ENCODE results near the gene CHCHD6. TPM values are rescaled to one million over a fixed set of nuclear protein-coding genes. Genes with fewer than 3 reads are reported as not detected.

Gene CHCHD6
- total RNA-seq, 1 experiment from 2014 or later, result 36.3 TPM

DNA sequence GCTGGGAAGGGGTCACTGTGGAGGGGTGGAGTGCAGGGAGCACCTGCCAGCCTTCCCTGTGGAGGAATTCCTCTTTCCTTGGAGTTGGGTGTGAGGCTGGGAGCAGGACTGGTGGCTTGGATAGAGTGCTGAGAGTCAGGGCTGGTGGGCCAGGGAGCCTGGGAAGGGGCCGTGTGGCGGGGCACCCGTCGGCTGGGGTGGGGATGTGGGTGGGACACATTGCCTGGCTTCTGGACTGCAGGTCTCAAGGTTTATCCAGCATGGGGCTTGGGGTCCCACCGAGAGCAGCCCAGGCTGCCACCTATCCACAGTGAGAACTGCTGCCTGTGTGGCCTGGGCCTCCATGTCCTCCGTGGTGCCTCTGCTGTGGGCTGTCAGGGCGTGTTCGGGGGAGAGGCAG, 283.6 kb downstream of the CHCHD6 start:
- peaks cover 62% of the 10 kb centered on the region for H3K79me2 ChIP-seq (ENCODE audit: insufficient read depth, low read length)
- peaks cover 0 to 10% of the 10 kb centered on the region in 2 experiments; a peak in 2 of 4 replicates for H3K36me3 ChIP-seq (ENCODE audit: control insufficient read depth in 1 of 2, insufficient read depth in 2 of 2, low read length in 2 of 2)
- no TSS peak for BruUV-seq (replicated peaks)
- peaks cover 0 to 8% of the 10 kb centered on the region in 2 experiments; a peak in 2 of 4 replicates for H3K4me1 ChIP-seq (ENCODE audit: control insufficient read depth in 1 of 2, insufficient read depth in 2 of 2, low read length in 2 of 2)
- ChIA-PET CTCF (no interaction called here), RAD21 (ENCODE audit: low non-redundant PET in 1 of 2, low total read pairs in 2 of 2, uncharacterized antibody in 2 of 2, unreplicated experiment in 2 of 2) (no interaction called here), POLR2A (no interaction called here)
- no peak for ATAC-seq
- H3K9ac ChIP-seq (ENCODE audit: low read length), result no peak overlapping the region
- no peak overlapping the region for H2AFZ ChIP-seq (ENCODE audit: low read depth, low read length, poor library complexity, severe bottlenecking)
- no peaks in the 10 kb centered on the region for H4K20me1 ChIP-seq (ENCODE audit: insufficient read depth)
- no peaks in the 10 kb centered on the region for H3K9me2 ChIP-seq (ENCODE audit: insufficient read depth)
- DNase-seq (ENCODE audit: low read depth, low spot score), result no peak
- H3K27me3 ChIP-seq (ENCODE audit: insufficient read depth, low read length), result no peaks in the 10 kb centered on the region
- TF ChIP-seq ZFX (IDR thresholded peaks at IDR 0.05), result no peak
- TF ChIP-seq, protein P1, sequence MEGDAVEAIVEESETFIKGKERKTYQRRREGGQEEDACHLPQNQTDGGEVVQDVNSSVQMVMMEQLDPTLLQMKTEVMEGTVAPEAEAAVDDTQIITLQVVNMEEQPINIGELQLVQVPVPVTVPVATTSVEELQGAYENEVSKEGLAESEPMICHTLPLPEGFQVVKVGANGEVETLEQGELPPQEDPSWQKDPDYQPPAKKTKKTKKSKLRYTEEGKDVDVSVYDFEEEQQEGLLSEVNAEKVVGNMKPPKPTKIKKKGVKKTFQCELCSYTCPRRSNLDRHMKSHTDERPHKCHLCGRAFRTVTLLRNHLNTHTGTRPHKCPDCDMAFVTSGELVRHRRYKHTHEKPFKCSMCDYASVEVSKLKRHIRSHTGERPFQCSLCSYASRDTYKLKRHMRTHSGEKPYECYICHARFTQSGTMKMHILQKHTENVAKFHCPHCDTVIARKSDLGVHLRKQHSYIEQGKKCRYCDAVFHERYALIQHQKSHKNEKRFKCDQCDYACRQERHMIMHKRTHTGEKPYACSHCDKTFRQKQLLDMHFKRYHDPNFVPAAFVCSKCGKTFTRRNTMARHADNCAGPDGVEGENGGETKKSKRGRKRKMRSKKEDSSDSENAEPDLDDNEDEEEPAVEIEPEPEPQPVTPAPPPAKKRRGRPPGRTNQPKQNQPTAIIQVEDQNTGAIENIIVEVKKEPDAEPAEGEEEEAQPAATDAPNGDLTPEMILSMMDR (IDR thresholded peaks at IDR 0.05 in 2 of 3, conservative IDR thresholded peaks at IDR 0.05 in 1 of 3; ENCODE audit: borderline replicate concordance in 1 of 3, insufficient read depth in 1 of 3, low read depth in 2 of 3, low read length in 2 of 3), result no peak
- TF ChIP-seq ATF3 (IDR thresholded peaks at IDR 0.05), result no peak
- no peak for TF ChIP-seq EGR1 (IDR thresholded peaks at IDR 0.05; ENCODE audit: low read depth)
- no peak for TF ChIP-seq ELF1 (IDR thresholded peaks at IDR 0.05; ENCODE audit: borderline replicate concordance, low read depth)
- no peak for TF ChIP-seq FOSL1 (IDR thresholded peaks at IDR 0.05; ENCODE audit: low read depth)
- no peak for TF ChIP-seq POLR2AphosphoS5 (IDR thresholded peaks at IDR 0.05; ENCODE audit: low read depth, low read length)
- no peak for TF ChIP-seq TCF7L2 (IDR thresholded peaks at IDR 0.05; ENCODE audit: borderline replicate concordance, extremely low read depth, insufficient read depth, insufficient read length)
- TF ChIP-seq SP1 (IDR thresholded peaks at IDR 0.05; ENCODE audit: low read depth), result no peak
- no peak for TF ChIP-seq POLR2A (IDR thresholded peaks at IDR 0.05; ENCODE audit: borderline replicate concordance, extremely low read depth, insufficient read depth, insufficient read length)
- no peak for TF ChIP-seq EZH2 (IDR thresholded peaks at IDR 0.05)
- no peak for TF ChIP-seq CEBPB (IDR thresholded peaks at IDR 0.05; ENCODE audit: low read depth)
- no peak for TF ChIP-seq CBX3 (IDR thresholded peaks at IDR 0.05; ENCODE audit: low read depth)
- TF ChIP-seq JUND (IDR thresholded peaks at IDR 0.05), result no peak
- no peak for TF ChIP-seq YY1 (IDR thresholded peaks at IDR 0.05; ENCODE audit: extremely low read depth, insufficient replicate concordance, low read depth, low read length)
- no peak for TF ChIP-seq ZBTB33 (IDR thresholded peaks at IDR 0.05; ENCODE audit: extremely low read depth, insufficient replicate concordance, low read length)
- intact Hi-C loops (cut with micrococcal nuclease), result loop anchor here (10.0 kb wide), 1 partner anchor 467 kb away; no protein-coding TSS in a partner anchor
- no peaks in the 10 kb centered on the region for H3K9me3 ChIP-seq (ENCODE audit: control insufficient read depth in 1 of 2, insufficient read depth in 1 of 2, low read depth in 1 of 2, low read length in 2 of 2)
- no peak overlapping the region for H3K4me2 ChIP-seq (ENCODE audit: low read length)
- no peak overlapping the region for H3K4me3 ChIP-seq (replicated peaks in 1 of 2; ENCODE audit: low read depth in 1 of 2, low read length in 2 of 2)
- H3K27ac ChIP-seq (ENCODE audit: low read depth, low read length), result no peak overlapping the region

Data from HCT116 (cell line).